Mesenchymal stem cell (in vitro differentiated cells and primary cell): ENCODE measurements around the gene HAP1. TPM values are rescaled to one million over a fixed set of nuclear protein-coding genes. Genes with fewer than 3 reads are reported as not detected.
A peak's percentile ranks its signal among the peaks of the same experiment; 100 is the strongest.
"Not testable (repeated sequence)": the region's sequence is repeated elsewhere in the genome, so short reads cannot be mapped to it uniquely, and the experiment has no call there.

Experiments used
- DNase-seq: peaks from one replicate; pipeline ENCODE4 v3.0.0-alpha.2; 2013
- H2AFZ ChIP-seq: one replicate; pipeline ENCODE4 v1.6.1; 2013; ENCODE audit warnings: low read depth, mild to moderate bottlenecking, control low read depth, inconsistent platforms, low read length, moderate library complexity
- H2AK5ac ChIP-seq: 2 replicates; pipeline ENCODE4 v1.6.1; 2013; ENCODE audit warnings: low read length, moderate library complexity, mild to moderate bottlenecking, inconsistent platforms; ENCODE audit not compliant: severe bottlenecking
- H2BK120ac ChIP-seq: one replicate; pipeline ENCODE4 v1.6.1; 2013; ENCODE audit warnings: low read depth, mild to moderate bottlenecking, inconsistent platforms, low read length, moderate library complexity
- H2BK12ac ChIP-seq, 2 experiments: one replicate each; pipeline ENCODE4 v1.6.1; 2013; ENCODE audit warnings: inconsistent platforms in 2 of 2, low read length in 2 of 2, mild to moderate bottlenecking in 2 of 2, moderate library complexity in 2 of 2, control low read depth in 1 of 2
- H2BK15ac ChIP-seq: one replicate; pipeline ENCODE4 v1.6.1; 2013; ENCODE audit warnings: mild to moderate bottlenecking, low read depth, inconsistent platforms; ENCODE audit not compliant: poor library complexity, severe bottlenecking
- H2BK5ac ChIP-seq: 2 replicates; pipeline ENCODE4 v1.6.1; 2013; ENCODE audit warnings: low read depth, mild to moderate bottlenecking, low read length, control low read depth, inconsistent platforms; ENCODE audit not compliant: poor library complexity, severe bottlenecking
- H3K14ac ChIP-seq, 2 experiments: one replicate each; pipeline ENCODE4 v1.6.1; 2013; ENCODE audit warnings: inconsistent platforms in 2 of 2, low read length in 2 of 2, control low read depth in 1 of 2, mild to moderate bottlenecking in 1 of 2, moderate library complexity in 1 of 2
- H3K18ac ChIP-seq, 2 experiments: one replicate each; pipeline ENCODE4 v1.6.1; 2013; ENCODE audit warnings: inconsistent platforms in 2 of 2, low read length in 2 of 2, control low read depth in 1 of 2, low read depth in 1 of 2, mild to moderate bottlenecking in 1 of 2
- H3K23ac ChIP-seq, 2 experiments: one replicate each; pipeline ENCODE4 v1.6.1; 2013; ENCODE audit warnings: inconsistent platforms in 2 of 2, low read length in 2 of 2, mild to moderate bottlenecking in 2 of 2, moderate library complexity in 2 of 2, control low read depth in 1 of 2
- H3K27ac ChIP-seq: 2 replicates; pipeline ENCODE4 v1.5.1; 2013; ENCODE audit warnings: mild to moderate bottlenecking, moderate library complexity, low read length, control low read depth, inconsistent platforms; ENCODE audit not compliant: poor library complexity, severe bottlenecking
- H3K27me3 ChIP-seq, 2 experiments: 2 replicates each; pipeline versions ENCODE4 v1.6.1 to v1.7.0; 2013; ENCODE audit warnings: low read length in 2 of 2, mild to moderate bottlenecking in 2 of 2, moderate library complexity in 2 of 2, control low read depth in 1 of 2, inconsistent platforms in 1 of 2; ENCODE audit not compliant: control insufficient read depth in 1 of 2, insufficient read depth in 1 of 2
- H3K36me3 ChIP-seq, 2 experiments: 2 replicates each; pipeline versions ENCODE4 v1.6.1 to v1.7.0; 2013; ENCODE audit warnings: low read length in 2 of 2, control low read depth in 1 of 2, inconsistent platforms in 1 of 2, low read depth in 1 of 2, mild to moderate bottlenecking in 1 of 2; ENCODE audit not compliant: insufficient read depth in 2 of 2, control insufficient read depth in 1 of 2
- H3K4ac ChIP-seq, 2 experiments: one replicate each; pipeline ENCODE4 v1.6.1; 2013; ENCODE audit warnings: inconsistent platforms in 2 of 2, low read length in 2 of 2, mild to moderate bottlenecking in 2 of 2, moderate library complexity in 2 of 2, control low read depth in 1 of 2, low read depth in 1 of 2
- H3K4me1 ChIP-seq: 2 replicates; pipeline ENCODE4 v1.6.1; 2013; ENCODE audit warnings: low read depth, low read length, control low read depth; ENCODE audit not compliant: control insufficient read depth, insufficient read depth
- H3K4me2 ChIP-seq: 2 replicates; pipeline ENCODE4 v1.6.1; 2013; ENCODE audit warnings: low read length, mild to moderate bottlenecking, inconsistent platforms; ENCODE audit not compliant: poor library complexity, severe bottlenecking
- H3K4me3 ChIP-seq, 2 experiments: 2 replicates each; pipeline versions ENCODE4 v1.5.1 to v1.7.0; 2013; ENCODE audit warnings: low read length in 2 of 2, mild to moderate bottlenecking in 2 of 2, control low read depth in 1 of 2, low read depth in 1 of 2; ENCODE audit not compliant: insufficient read depth in 1 of 2
- H3K79me1 ChIP-seq: replicated peaks from 2 replicates; pipeline ENCODE4 v1.6.1; 2013; ENCODE audit warnings: mild to moderate bottlenecking, control low read depth, low read length, inconsistent platforms; ENCODE audit not compliant: poor library complexity, severe bottlenecking
- H3K9ac ChIP-seq: 2 replicates; pipeline ENCODE4 v1.7.0; 2013; ENCODE audit warnings: mild to moderate bottlenecking, low read length, moderate library complexity
- H3K9me3 ChIP-seq: 2 replicates; pipeline ENCODE4 v1.7.0; 2013; ENCODE audit warnings: mild to moderate bottlenecking, low read length; ENCODE audit not compliant: control insufficient read depth
- H4K8ac ChIP-seq: one replicate; pipeline ENCODE4 v1.6.1; 2013; ENCODE audit warnings: inconsistent platforms, mild to moderate bottlenecking, low read length, moderate library complexity
- H4K91ac ChIP-seq: one replicate; pipeline ENCODE4 v1.6.1; 2013; ENCODE audit warnings: mild to moderate bottlenecking, low read length, inconsistent platforms
- WGBS: methylation state at CpG from one replicate; pipeline ENCODE4 v1.1.7; 2013; ENCODE audit warnings: mixed read lengths; 5-methylcytosine and 5-hydroxymethylcytosine counted together
- small RNA-seq: library from polyadenylated mRNA; stranded (forward); fragments of <200 nt; extraction: miRNeasy Mini kit (QIAGEN cat#:217004); gene quantifications from one replicate; pipeline ENCODE3, GENCODE V24; 2013; ENCODE audit warnings: low read depth

HAP1 gene

GRCh38 chr17:41675157-41676057 is 59.0 kb downstream of the HAP1 start:
- H2BK120ac ChIP-seq, H3K23ac ChIP-seq, H2AFZ ChIP-seq, H2BK12ac ChIP-seq, H3K18ac ChIP-seq, H3K79me1 ChIP-seq, H2BK15ac ChIP-seq, H3K4me2 ChIP-seq, H3K9me3 ChIP-seq, DNase-seq, H3K27me3 ChIP-seq, H4K8ac ChIP-seq, H3K36me3 ChIP-seq, H4K91ac ChIP-seq, H3K4ac ChIP-seq, H3K4me3 ChIP-seq, H3K9ac ChIP-seq, H3K14ac ChIP-seq: not testable (repeated sequence)
- 97% methylated on average over 6 of the region's 7 CpGs for WGBS
- Histone ChIP-seq H2BK5ac (peak overlapping the region; percentile 77), H3K4me1 (peaks cover 14% of the 10 kb centered on the region), H2AK5ac (peak overlapping the region; percentile 98), H3K27ac (peak overlapping the region; percentile 84)

Small RNA genes lying within 50 kb of the gene (small RNA-seq; reads per million reads assigned to genes)
- not detected for gene RN7SL399P
- gene RNA5SP442, result 3.5 reads per million, percentile 27 among the genes with 10 or more reads in this experiment
